Inflammatory macrophage treated with lipopolysaccharide for 1 hour (primary cell): ENCODE results near the gene NPIPA2.
"Not testable (repeated sequence)": the region's sequence is repeated elsewhere in the genome, so short reads cannot be mapped to it uniquely, and the experiment has no call there.

Experiments
- DNase-seq, 2 donors: peaks; one replicate each; pipeline ENCODE4 v3.0.0-alpha.2; 2020 to 2022

NPIPA2 gene

DNA sequence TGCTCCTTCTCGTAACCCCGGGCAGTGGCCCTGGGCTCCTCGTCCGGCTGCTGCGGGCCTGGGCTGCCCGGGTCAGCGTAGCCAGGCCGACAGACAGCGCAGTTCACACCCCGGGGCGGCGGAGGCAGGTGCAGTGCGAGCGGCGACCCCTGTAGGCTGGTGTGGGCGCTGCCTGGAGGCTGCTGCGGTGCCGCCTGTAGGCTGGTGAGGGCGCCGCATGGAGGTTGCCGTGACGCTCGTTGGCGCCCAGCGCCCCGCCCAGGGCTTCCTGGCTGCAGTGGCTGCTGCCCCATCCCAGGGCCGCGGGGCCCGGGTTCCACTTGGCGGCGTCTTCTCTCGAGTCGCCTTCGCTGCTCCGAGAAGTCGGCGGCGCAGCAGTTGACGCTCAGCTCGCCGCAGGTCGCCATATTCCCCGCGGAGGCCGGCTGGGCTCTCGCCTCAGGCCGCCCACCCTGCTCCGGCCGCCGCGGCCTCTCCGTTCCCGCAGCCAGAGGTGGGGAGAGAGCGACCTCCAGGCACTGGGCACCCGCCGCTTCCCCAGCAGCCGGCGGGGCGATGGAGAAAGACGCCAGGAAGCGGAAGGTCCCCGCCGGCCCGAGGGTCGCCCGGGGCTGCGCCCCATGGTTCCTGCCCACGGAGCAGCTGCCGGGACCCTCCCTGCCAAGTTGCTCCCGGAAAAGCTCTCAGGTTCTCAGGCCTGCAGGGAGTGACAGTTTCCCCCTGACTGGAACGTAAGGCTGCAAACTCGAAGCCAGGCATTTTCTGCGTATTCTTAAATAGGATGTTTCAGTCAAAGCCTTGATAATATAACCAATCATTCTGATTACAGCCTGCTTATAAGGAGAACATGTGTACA, at the start of gene NPIPA2:
NPIPA2 (plus strand) TSS at position 261 of the 856 bp plus-strand sequence. CDS start 5,533 bp downstream, outside the sequence.
- DNase-seq = not testable (repeated sequence)

DNA sequence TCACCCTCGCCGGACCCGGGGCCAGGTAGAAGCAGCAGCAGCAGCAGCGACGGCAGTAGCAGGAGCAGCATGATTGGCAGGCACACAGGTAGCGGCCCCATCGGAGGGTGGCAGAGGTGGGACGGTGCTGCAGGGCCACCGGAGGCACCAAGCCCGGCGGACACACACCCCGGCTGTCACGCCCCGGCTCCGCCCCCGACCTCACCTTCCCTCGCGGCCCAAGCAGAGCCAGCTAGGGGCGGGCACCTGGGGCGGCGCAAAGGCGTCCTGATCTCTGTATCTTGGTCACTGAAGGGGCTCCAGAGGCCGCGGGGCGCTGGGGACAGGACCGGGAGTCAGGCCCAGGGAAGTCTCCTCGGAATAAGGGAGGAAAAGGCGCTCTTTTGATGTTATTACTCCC, 48.2 kb upstream of the NPIPA2 start, which contains the start of gene PLA2G10:
PLA2G10 (minus strand) TSS at position 180 of the 400 bp plus-strand sequence; CDS start at position 101, 79 bp downstream.
- DNase-seq = not testable (repeated sequence)

DNA sequence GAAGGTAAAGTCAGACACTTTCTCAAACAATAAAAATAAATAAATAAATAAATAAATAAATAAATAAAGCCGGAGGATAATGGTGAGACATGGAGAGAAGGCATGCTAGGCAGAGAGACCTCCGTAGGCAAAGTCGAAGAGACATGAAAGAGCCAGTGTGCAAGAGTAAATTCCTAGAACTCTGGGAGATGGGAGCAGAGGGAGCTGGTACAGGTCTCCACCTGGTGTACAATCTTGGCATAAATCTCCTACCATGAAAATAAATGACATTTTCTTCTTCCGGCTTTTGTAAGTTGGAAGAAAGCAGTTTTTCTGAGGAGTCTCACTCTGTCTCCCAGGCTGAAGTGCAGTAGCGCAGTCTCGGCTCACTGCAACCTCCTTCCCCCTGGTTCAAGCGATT, 40.5 kb upstream of the NPIPA2 start:
- DNase-seq = not testable (repeated sequence)

DNA sequence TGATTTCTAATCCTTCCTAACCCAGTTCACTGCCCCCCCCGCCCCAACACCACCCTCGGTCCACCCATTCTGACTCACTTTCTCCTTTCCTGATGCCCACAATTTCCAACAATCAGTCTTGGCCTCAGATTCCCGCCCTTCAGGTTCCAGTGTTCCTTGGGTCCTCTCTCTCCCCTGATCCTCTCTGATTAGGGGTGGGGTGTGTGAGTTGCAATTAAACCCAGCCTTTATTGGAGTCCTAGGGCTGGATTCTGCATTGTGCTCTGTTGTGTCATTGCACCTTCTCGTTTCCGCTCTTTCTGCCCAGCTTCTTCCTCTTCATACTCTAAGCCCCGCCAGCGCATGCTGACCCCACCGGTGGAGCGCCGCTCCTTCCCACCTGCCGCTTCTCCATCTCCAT, 39.7 kb upstream of the NPIPA2 start:
- not testable (repeated sequence) for DNase-seq

DNA sequence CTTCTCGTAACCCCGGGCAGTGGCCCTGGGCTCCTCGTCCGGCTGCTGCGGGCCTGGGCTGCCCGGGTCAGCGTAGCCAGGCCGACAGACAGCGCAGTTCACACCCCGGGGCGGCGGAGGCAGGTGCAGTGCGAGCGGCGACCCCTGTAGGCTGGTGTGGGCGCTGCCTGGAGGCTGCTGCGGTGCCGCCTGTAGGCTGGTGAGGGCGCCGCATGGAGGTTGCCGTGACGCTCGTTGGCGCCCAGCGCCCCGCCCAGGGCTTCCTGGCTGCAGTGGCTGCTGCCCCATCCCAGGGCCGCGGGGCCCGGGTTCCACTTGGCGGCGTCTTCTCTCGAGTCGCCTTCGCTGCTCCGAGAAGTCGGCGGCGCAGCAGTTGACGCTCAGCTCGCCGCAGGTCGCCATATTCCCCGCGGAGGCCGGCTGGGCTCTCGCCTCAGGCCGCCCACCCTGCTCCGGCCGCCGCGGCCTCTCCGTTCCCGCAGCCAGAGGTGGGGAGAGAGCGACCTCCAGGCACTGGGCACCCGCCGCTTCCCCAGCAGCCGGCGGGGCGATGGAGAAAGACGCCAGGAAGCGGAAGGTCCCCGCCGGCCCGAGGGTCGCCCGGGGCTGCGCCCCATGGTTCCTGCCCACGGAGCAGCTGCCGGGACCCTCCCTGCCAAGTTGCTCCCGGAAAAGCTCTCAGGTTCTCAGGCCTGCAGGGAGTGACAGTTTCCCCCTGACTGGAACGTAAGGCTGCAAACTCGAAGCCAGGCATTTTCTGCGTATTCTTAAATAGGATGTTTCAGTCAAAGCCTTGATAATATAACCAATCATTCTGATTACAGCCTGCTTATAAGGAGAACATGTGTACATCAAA, 38.9 kb upstream of the NPIPA2 start, which contains the start of gene NPIPA3:
NPIPA3 (plus strand) TSS at position 256 of the 856 bp plus-strand sequence. CDS start 5,533 bp downstream, outside the sequence.
- DNase-seq = not testable (repeated sequence)

DNA sequence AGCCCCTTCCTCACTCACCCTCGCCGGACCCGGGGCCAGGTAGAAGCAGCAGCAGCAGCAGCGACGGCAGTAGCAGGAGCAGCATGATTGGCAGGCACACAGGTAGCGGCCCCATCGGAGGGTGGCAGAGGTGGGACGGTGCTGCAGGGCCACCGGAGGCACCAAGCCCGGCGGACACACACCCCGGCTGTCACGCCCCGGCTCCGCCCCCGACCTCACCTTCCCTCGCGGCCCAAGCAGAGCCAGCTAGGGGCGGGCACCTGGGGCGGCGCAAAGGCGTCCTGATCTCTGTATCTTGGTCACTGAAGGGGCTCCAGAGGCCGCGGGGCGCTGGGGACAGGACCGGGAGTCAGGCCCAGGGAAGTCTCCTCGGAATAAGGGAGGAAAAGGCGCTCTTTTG, 9.1 kb upstream of the NPIPA2 start:
- DNase-seq = not testable (repeated sequence)

DNA sequence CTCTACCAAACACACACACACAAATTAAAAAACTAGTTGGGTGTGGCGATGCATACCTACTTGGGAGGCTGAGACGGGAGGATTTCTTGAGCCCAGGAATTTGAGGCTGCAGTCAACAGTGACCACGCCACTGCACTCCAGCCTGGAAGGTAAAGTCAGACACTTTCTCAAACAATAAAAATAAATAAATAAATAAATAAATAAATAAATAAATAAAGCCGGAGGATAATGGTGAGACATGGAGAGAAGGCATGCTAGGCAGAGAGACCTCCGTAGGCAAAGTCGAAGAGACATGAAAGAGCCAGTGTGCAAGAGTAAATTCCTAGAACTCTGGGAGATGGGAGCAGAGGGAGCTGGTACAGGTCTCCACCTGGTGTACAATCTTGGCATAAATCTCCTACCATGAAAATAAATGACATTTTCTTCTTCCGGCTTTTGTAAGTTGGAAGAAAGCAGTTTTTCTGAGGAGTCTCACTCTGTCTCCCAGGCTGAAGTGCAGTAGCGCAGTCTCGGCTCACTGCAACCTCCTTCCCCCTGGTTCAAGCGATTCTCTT, 1.4 kb upstream of the NPIPA2 start:
- not testable (repeated sequence) for DNase-seq

DNA sequence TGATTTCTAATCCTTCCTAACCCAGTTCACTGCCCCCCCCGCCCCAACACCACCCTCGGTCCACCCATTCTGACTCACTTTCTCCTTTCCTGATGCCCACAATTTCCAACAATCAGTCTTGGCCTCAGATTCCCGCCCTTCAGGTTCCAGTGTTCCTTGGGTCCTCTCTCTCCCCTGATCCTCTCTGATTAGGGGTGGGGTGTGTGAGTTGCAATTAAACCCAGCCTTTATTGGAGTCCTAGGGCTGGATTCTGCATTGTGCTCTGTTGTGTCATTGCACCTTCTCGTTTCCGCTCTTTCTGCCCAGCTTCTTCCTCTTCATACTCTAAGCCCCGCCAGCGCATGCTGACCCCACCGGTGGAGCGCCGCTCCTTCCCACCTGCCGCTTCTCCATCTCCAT, 539 bp upstream of the NPIPA2 start:
- DNase-seq = not testable (repeated sequence)

DNA sequence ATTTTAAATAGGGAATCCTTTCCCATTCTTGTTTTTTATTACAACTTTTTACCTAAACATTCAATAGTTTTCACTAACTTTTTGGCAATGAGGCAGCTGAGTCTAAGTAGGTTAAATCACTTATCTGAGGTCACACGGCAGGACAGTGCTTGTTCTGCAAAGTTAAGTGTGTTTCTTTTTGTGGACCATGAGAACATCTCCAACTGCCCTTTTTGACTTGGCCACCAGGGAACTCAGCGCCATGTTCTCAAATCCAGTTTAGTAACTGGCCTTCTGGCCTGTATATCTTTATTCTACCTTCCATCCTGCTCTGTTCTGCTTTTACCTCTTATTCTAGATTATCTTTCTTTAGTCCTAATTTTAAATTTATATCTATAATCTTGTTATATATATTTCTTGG, 31.3 kb downstream of the NPIPA2 start:
- DNase-seq = not testable (repeated sequence)

DNA sequence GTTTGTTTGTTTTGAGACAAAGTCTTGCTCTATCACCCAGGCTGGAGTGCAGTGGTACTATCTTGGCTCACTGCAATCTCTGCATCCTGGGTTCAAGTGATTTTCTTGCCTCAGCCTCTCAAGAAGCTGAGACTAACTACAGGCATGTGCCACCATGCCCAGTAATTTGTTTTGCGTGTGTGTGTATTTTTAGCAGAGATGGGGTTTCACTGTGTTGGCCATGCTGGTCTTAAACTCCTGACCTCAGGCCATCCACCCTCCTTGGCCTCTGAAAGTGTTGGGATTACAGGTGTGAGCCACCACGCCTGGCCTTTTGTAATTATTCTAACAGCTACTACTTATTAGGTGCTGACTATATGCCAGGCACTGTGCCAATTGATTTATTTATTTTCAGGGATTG, 33.3 kb downstream of the NPIPA2 start:
- DNase-seq = not testable (repeated sequence)

DNA sequence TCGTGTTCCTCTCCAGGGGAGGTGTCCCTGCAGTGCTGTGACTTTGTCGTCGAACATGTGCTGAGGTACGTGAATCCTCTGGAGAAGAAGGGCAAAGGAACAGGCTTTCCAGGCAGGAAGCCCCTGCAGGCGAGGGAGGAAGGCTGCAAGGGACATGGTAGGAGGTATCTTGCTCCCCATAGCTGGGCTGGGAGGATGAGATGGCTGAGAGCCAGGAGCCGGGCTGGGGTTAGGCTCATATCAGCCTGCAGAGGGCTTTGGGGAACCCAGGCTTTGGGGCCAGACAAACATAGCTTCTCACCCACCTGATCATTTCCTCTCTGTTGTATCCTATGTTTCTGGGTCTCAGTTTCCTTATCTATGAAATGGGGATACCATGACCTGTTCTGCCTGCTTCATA, 34.4 kb downstream of the NPIPA2 start:
- DNase-seq = not testable (repeated sequence)

DNA sequence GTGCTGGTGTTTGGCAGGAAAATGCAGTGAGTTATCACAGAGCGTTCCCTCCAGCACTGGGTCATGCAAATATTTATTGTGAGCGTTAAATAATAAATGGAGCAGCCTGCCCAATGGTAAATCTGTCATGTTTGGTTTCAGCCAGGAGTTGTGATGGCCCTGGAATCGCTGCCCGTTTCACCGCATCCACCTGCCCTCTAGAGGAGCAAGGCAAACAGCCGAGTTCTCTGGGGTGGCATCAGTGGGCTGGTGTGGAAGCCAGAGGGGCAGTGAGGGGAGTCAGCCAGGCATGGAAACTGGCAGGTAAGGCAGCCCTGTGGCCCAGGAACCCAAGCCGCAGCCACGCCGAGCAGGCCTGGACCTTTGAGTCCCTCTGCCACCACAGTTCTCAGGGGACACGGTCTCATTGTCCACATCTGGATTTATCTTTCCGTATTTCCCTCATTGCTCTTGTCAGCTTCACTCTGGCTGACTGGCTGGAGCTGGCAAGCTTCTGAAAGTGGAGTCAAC, 37.1 kb downstream of the NPIPA2 start:
- not testable (repeated sequence) for DNase-seq

DNA sequence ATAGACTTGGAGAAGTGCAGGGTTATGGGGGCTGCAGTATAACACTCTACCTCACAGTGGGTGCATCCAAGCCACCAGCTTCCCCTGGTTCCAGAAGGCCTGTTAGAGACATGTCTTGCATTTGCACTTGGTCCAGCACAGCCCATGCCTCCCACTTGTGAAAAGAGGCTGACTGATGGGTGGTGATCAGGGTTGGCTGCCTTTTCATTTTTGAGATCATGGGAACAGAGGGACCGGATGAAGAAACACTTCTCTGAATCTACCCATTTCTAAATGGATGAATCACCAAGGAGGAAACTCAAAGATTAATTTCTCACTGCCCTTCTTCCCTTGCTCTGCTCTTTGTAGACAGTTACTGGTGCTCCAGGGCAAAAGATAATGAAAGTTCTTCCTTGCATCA, 43.8 kb downstream of the NPIPA2 start:
- DNase-seq = not testable (repeated sequence)

DNA sequence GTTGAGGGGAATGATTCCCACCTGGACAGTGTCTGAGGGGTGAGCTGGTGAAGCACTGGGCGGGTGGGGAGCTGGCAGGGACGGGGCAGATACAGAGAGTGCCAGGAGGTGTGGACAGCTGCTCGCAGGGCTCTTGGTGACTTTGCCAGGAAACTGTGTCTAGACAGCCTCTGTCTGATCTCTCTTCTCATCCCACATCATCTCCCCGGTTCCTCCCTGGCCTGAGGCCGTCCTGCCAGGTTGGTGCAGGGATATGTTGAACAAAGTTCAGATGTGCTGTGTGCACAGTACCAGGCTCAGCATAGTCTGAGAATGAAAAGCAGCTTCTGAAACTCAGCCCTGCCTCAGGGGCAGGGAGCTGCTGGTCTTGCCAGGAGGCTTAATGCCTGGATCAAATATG, 47.2 kb downstream of the NPIPA2 start:
- DNase-seq = not testable (repeated sequence)

DNA sequence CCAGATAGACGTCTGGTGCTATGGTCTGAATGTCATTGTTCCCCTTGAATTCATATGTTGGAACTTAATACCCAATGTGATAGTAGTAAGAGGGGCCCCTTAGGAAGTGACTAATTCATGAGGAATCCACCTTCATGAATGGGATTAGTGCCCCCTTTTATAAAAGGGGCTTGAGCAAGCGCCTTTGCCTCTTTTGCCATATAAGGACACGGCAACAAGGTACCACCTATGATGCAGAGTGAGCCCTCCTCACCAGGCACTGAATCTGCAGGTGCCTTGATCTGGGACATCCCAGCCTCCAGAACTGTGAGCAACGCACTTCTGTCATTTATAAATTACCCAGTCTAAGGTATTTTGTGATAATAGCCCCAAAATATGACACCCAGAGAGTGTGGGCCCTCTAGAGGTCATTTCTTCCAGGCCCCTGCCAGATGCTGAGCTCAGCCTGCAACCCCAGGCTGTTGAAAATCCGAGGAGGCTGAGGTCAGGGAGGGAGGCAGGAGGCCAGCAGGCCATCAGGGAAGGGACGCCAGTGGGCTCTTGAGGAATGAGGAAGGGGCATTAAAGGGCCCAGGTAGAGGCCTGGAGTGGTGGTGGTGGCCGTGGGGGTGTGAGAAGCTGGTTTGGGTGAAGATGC, 48.1 kb downstream of the NPIPA2 start:
- not testable (repeated sequence) for DNase-seq

DNA sequence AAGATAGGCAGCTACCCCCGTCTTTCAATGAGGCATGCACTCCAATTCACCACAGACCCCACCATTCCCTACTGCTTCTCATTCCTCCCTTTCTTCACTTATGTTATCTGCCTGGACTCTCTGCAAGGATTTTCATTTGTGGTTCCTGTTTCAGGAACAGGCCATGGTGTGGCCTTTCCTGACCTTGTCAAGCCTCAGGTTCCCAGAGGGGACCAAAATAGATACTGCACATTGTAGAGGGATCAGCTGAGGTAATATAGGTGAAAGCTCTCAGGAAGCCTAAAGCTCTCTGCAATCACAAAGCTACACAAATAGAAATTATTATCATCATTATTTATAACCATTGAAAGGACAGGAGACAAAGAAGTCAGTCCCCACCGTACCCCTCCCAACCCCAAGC, 50.6 kb downstream of the NPIPA2 start:
- DNase-seq = not testable (repeated sequence)

DNA sequence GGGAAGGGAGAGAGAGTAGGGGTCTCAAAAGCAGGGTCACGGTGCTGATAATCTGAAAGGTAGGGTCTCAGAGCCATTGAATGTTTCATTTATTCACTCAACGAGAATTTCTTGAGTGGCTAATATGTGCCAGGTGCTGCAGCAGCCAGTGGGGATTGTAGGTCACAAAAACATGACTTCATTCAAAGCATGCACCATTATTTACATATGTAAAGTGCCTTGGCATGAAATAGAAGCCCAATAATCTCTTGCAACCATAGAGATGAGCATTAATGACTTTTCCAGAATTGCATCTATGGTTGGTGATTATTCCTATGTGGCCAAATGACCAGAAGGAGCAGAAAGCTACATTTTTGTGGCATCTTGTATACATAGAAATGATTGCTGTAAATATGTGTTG, 55.2 kb downstream of the NPIPA2 start:
- DNase-seq = not testable (repeated sequence)

DNA sequence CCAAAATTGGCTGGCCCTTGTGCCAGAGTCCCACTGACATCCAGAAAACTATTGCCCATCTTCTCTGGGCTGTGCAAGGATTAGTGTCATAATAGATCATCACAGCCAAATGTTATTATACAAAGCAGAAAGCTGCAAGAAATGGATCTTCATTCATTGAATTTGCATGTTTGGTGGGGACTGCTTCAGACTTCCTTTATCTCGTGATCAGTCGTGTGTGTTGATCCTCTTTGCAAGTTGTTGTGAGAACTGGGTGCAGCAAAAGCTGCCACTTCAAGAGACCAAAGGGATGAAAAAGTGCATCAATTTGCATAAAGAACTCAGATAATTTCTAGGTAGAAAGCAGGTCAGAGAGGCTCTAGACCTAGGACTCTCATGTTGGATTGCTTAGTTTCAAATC, 61.2 kb downstream of the NPIPA2 start:
- DNase-seq = not testable (repeated sequence)

DNA sequence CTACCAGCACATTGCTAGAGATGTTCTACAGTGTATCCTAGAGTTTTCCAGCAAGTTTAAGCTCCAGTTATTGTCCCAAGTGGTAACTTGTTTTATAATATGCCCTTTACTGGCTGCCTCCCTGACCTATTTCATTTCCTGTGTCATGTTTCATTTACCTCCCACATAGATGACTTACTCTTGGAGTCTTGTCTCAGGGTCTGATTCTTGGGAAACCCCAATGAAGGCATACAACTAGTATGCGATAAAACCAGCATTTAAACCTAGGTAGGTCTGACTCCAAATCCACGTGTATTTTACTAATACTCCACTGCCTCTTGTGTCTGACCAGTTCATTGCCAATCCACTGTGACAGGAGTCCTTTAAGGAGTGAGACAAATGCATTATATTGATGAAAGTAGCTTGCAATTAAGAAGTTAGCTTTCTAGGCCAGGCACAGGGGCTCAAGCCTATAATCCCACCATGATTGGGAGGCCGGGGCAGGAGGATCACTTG, 64.9 kb downstream of the NPIPA2 start:
- not testable (repeated sequence) for DNase-seq

DNA sequence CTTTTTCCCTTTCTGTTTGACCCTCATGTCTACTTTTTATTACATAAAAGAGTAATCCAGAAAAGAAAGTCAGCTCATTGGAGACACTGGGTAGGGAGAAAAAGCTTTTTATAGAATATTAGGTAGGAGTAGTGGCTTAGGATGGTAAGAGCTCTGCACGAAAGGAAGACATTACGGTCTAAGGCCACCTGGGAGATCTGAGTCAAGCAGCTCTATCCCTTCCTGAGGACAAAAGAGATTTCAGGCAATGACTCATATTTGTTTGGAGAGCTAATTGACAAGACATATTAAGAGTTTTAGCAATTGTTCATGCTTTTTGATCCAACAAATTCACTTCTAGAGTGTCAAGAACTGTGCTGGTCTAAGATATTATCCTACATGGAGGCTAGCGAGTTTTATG, 71.6 kb downstream of the NPIPA2 start:
- DNase-seq = not testable (repeated sequence)
